ENCODE results near the gene ANO2.

ANO2 gene

GRCh38 chr12:5960783-5961182, 15.7 kb upstream of the ANO2 start:
- TF ChIP-seq POLR2AphosphoS5 (IDR thresholded peaks at IDR 0.05; ENCODE audit: low read depth, low read length) (no peak), REST (IDR thresholded peaks at IDR 0.05; ENCODE audit: insufficient read depth in 1 of 2, low read depth in 2 of 2, low read length in 2 of 2) (no peak), TAF1 (IDR thresholded peaks at IDR 0.05; ENCODE audit: borderline replicate concordance, insufficient read depth, low read length) (no peak), FOXP2 (optimal IDR thresholded peaks at IDR 0.05; ENCODE audit: borderline replicate concordance, extremely low read depth, extremely low read length, insufficient read depth) (no peak), SIN3A (IDR thresholded peaks at IDR 0.05; ENCODE audit: borderline replicate concordance, insufficient read depth, low read length) (no peak)

- TF ChIP-seq POLR2AphosphoS5 (IDR thresholded peaks at IDR 0.05; ENCODE audit: low read depth, low read length) (no peak), REST (IDR thresholded peaks at IDR 0.05; ENCODE audit: insufficient read depth in 1 of 2, low read depth in 2 of 2, low read length in 2 of 2) (no peak), SIN3A (IDR thresholded peaks at IDR 0.05; ENCODE audit: borderline replicate concordance, insufficient read depth, low read length) (no peak), TAF1 (IDR thresholded peaks at IDR 0.05; ENCODE audit: borderline replicate concordance, insufficient read depth, low read length) (no peak), FOXP2 (optimal IDR thresholded peaks at IDR 0.05; ENCODE audit: borderline replicate concordance, extremely low read depth, extremely low read length, insufficient read depth) (no peak)
Observed at GRCh38 chr12:5956987-5957386, 11.9 kb upstream of the ANO2 start.

- no peak for TF ChIP-seq FOXP2 (optimal IDR thresholded peaks at IDR 0.05; ENCODE audit: borderline replicate concordance, extremely low read depth, extremely low read length, insufficient read depth)
- TF ChIP-seq TAF1 (IDR thresholded peaks at IDR 0.05; ENCODE audit: borderline replicate concordance, insufficient read depth, low read length), result no peak
- no peak for TF ChIP-seq POLR2AphosphoS5 (IDR thresholded peaks at IDR 0.05; ENCODE audit: low read depth, low read length)
- no peak for TF ChIP-seq SIN3A (IDR thresholded peaks at IDR 0.05; ENCODE audit: borderline replicate concordance, insufficient read depth, low read length)
- TF ChIP-seq REST (IDR thresholded peaks at IDR 0.05; ENCODE audit: insufficient read depth in 1 of 2, low read depth in 2 of 2, low read length in 2 of 2), result no peak
Observed at GRCh38 chr12:5954661-5955060, 9.6 kb upstream of the ANO2 start.

GRCh38 chr12:5953835-5954586, 9.0 kb upstream of the ANO2 start:
- no peak for TF ChIP-seq POLR2AphosphoS5 (IDR thresholded peaks at IDR 0.05; ENCODE audit: low read depth, low read length)
- no peak for TF ChIP-seq SIN3A (IDR thresholded peaks at IDR 0.05; ENCODE audit: borderline replicate concordance, insufficient read depth, low read length)
- no peak for TF ChIP-seq FOXP2 (optimal IDR thresholded peaks at IDR 0.05; ENCODE audit: borderline replicate concordance, extremely low read depth, extremely low read length, insufficient read depth)
- no peak for TF ChIP-seq TAF1 (IDR thresholded peaks at IDR 0.05; ENCODE audit: borderline replicate concordance, insufficient read depth, low read length)
- TF ChIP-seq REST (IDR thresholded peaks at IDR 0.05; ENCODE audit: insufficient read depth in 1 of 2, low read depth in 2 of 2, low read length in 2 of 2), result no peak
